Thyroid gland (tissue), 4 donors: ENCODE results near the gene SAP30BP.

Source experiments
- CTCF ChIP-seq, 6 experiments: fragments of 200-600 bp in 3 of 6; fragments of 450-650 bp in 3 of 6; sonication (generic) in 3 of 6; IDR thresholded peaks; one replicate each; pipeline ENCODE4 v1.5.1; 2016 to 2019; ENCODE audit warnings: antibody characterized with exemption in 6 of 6, mild to moderate bottlenecking in 2 of 6, inconsistent platforms in 1 of 6, moderate library complexity in 1 of 6
- POLR2A ChIP-seq, 2 donors: fragments of 450-650 bp; IDR thresholded peaks; one replicate each; pipeline ENCODE4 v1.6.1; 2017; ENCODE audit warnings: antibody characterized with exemption in 2 of 2, mild to moderate bottlenecking in 2 of 2, moderate library complexity in 1 of 2

DNA sequence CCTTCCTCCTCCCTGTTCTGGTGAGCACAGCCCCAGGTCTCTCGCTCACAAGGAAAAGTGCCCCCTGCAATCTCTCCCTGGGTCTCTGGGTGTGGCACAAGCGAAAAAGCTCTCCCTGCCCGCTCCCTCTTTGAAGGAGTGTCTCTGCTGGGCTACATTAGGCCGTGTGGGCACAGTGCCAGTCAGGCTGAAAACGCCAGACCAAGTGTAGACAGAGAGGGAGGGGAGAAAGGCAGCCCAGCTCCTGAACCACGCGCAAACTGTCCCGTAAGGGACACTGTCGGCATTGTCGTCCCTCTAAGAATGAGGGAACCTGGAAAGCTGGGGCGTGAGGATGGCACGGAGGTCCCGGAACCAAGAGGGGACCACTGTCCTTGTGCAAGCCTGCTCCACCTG lies 30.0 kb upstream of the SAP30BP start:
- TF ChIP-seq CTCF (IDR thresholded peaks at IDR 0.05) = no peak
- TF ChIP-seq POLR2A (IDR thresholded peaks at IDR 0.05) = peak in 1 of 2 donors; percentile 31
